ENCODE measurements around the gene ISL2. TPM values are rescaled to one million over a fixed set of nuclear protein-coding genes. Genes with fewer than 3 reads are reported as not detected.
A peak's percentile ranks its signal among the peaks of the same experiment; 100 is the strongest.

ISL2 gene
- total and polyA plus RNA-seq, 4 donors, result 0.22 to 0.86 (median 0.38) TPM; not detected in 1

DNA sequence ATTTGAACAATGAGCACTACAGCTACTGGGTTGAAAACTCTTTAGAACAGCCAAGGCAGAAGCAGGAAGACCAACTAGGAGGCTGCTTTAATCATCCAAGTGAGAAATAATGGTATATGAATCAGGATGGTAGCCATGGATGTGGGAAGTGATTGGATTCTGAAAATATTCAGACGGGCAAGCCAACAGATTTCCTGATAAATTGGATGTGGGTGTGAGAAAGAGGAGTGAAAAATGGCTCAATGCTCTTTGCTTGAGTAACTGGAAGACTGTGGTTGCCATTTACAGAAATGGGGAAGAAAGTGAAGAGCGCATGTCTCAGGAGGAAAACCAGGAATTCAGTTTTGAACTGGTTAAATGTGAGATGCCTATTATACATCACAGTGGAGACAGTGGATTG, 50.4 kb downstream of the ISL2 start:
- Histone ChIP-seq H3K4me1 (ENCODE audit: control insufficient read depth in 5 of 5, insufficient read depth in 5 of 5, low read length in 5 of 5) (no peaks in the 10 kb centered on the region), H3K9me3 (ENCODE audit: control insufficient read depth in 4 of 4, insufficient read depth in 3 of 4, low read length in 3 of 4) (no peaks in the 10 kb centered on the region), H3K27me3 (ENCODE audit: control insufficient read depth in 3 of 3, insufficient read depth in 3 of 3, low read length in 2 of 3) (no peaks in the 10 kb centered on the region), H3K36me3 (ENCODE audit: control insufficient read depth in 4 of 4, insufficient read depth in 4 of 4, low read length in 4 of 4) (peaks cover 0 to 3% (median 0%) of the 10 kb centered on the region in 4 donors), H3K4me3 (no peak overlapping the region), H3K9ac (ENCODE audit: insufficient read depth in 1 of 2, low read length in 2 of 2) (no peak overlapping the region), H3K27ac (ENCODE audit: low read depth in 1 of 2, low read length in 1 of 2) (no peak overlapping the region)
- TF ChIP-seq, protein P1, sequence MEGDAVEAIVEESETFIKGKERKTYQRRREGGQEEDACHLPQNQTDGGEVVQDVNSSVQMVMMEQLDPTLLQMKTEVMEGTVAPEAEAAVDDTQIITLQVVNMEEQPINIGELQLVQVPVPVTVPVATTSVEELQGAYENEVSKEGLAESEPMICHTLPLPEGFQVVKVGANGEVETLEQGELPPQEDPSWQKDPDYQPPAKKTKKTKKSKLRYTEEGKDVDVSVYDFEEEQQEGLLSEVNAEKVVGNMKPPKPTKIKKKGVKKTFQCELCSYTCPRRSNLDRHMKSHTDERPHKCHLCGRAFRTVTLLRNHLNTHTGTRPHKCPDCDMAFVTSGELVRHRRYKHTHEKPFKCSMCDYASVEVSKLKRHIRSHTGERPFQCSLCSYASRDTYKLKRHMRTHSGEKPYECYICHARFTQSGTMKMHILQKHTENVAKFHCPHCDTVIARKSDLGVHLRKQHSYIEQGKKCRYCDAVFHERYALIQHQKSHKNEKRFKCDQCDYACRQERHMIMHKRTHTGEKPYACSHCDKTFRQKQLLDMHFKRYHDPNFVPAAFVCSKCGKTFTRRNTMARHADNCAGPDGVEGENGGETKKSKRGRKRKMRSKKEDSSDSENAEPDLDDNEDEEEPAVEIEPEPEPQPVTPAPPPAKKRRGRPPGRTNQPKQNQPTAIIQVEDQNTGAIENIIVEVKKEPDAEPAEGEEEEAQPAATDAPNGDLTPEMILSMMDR (IDR thresholded peaks at IDR 0.05; ENCODE audit: control extremely low read depth, extremely low read depth), result no peak
- ATAC-seq (ENCODE audit: insufficient read depth, low FRiP score), result no peak
- 83 to 85% methylated on average over 2 of the region's 2 CpGs for WGBS, 2 donors
- no peak for DNase-seq

DNA sequence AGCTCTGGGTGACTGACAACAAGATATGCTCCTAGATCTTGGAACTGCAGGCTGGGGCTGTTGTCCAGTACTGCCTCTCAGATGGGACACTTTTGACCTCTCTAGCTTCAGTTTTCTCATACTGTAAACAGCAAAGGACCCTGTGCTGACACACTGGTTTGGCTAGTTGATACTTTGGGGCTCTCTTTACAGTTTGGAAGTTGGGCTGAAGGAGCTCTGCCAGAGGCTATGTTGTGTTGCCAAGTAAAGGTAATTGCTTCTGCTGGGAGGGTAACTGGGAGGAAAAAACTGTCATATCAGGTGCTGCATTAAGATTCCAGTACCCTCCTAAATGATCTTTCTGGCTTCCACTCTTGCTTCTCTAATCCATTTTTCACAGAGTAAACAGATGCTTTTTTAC, 54.0 kb downstream of the ISL2 start:
- no peak for DNase-seq
- no peak overlapping the region for H3K4me3 ChIP-seq
- peaks cover 0 to 2% (median 0%) of the 10 kb centered on the region in 5 donors for H3K4me1 ChIP-seq (ENCODE audit: control insufficient read depth in 5 of 5, insufficient read depth in 5 of 5, low read length in 5 of 5)
- no peak overlapping the region for H3K9ac ChIP-seq (ENCODE audit: insufficient read depth in 1 of 2, low read length in 2 of 2)
- no peaks in the 10 kb centered on the region for H3K9me3 ChIP-seq (ENCODE audit: control insufficient read depth in 4 of 4, insufficient read depth in 3 of 4, low read length in 3 of 4)
- TF ChIP-seq, protein P1 (IDR thresholded peaks at IDR 0.05; ENCODE audit: control extremely low read depth, extremely low read depth), result no peak
- no peaks in the 10 kb centered on the region for H3K36me3 ChIP-seq (ENCODE audit: control insufficient read depth in 4 of 4, insufficient read depth in 4 of 4, low read length in 4 of 4)
- no peak for ATAC-seq (ENCODE audit: insufficient read depth, low FRiP score)
- no peak overlapping the region for H3K27ac ChIP-seq (ENCODE audit: low read depth in 1 of 2, low read length in 1 of 2)
- H3K27me3 ChIP-seq (ENCODE audit: control insufficient read depth in 3 of 3, insufficient read depth in 3 of 3, low read length in 2 of 3), result no peaks in the 10 kb centered on the region

DNA sequence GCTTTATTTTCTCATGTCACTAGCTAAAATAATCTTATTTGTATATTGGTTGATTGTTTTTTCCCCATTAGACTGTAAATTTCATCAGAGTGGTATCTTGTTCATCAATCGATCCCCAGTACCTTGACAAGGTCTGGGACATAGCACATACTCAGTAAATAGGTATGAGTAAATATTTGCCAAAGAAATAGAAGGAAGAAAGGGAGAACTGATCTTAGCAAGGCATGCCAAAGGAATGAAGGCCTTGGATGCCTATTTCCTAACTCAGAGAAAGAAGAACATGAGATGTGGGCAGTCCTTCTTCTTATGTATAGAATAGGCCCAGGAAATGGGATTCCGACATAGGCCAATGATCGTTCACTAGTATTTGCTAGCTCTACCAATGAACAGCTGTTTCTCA, 54.7 kb downstream of the ISL2 start:
- H3K9ac ChIP-seq (ENCODE audit: insufficient read depth in 1 of 2, low read length in 2 of 2), result no peak overlapping the region
- TF ChIP-seq, protein P1 (IDR thresholded peaks at IDR 0.05; ENCODE audit: control extremely low read depth, extremely low read depth), result no peak
- WGBS, 2 donors, result 89 to 99% methylated on average over 3 of the region's 3 CpGs
- H3K27me3 ChIP-seq (ENCODE audit: control insufficient read depth in 3 of 3, insufficient read depth in 3 of 3, low read length in 2 of 3), result no peaks in the 10 kb centered on the region
- no peaks in the 10 kb centered on the region for H3K9me3 ChIP-seq (ENCODE audit: control insufficient read depth in 4 of 4, insufficient read depth in 3 of 4, low read length in 3 of 4)
- peaks cover 0 to 2% (median 0%) of the 10 kb centered on the region in 5 donors for H3K4me1 ChIP-seq (ENCODE audit: control insufficient read depth in 5 of 5, insufficient read depth in 5 of 5, low read length in 5 of 5)
- ATAC-seq (ENCODE audit: insufficient read depth, low FRiP score), result no peak
- no peaks in the 10 kb centered on the region for H3K36me3 ChIP-seq (ENCODE audit: control insufficient read depth in 4 of 4, insufficient read depth in 4 of 4, low read length in 4 of 4)
- H3K4me3 ChIP-seq, result no peak overlapping the region
- H3K27ac ChIP-seq (ENCODE audit: low read depth in 1 of 2, low read length in 1 of 2), result no peak overlapping the region
- DNase-seq, result no peak

DNA sequence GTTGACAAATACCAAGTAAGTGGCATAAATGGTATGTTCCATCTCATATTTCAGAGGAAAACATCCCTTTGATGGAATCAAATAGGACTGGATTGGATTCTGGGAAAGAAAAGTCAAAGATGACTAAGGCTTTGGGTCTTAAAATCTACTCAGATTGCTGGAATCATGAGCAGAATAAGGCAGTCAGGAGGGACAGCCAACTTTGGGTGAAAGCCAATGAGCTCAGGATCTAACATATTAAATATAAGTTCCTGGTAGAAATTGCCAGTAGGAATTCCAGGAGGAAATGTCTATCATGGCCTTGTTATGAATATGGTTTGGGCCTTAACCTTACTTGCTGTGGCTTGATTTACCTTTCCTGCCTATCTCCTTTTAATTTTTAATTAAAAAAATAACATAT, 55.3 kb downstream of the ISL2 start:
- Histone ChIP-seq H3K4me3 (no peak overlapping the region), H3K27me3 (ENCODE audit: control insufficient read depth in 3 of 3, insufficient read depth in 3 of 3, low read length in 2 of 3) (no peaks in the 10 kb centered on the region), H3K36me3 (ENCODE audit: control insufficient read depth in 4 of 4, insufficient read depth in 4 of 4, low read length in 4 of 4) (no peaks in the 10 kb centered on the region), H3K9ac (ENCODE audit: insufficient read depth in 1 of 2, low read length in 2 of 2) (no peak overlapping the region), H3K4me1 (ENCODE audit: control insufficient read depth in 5 of 5, insufficient read depth in 5 of 5, low read length in 5 of 5) (peaks cover 0 to 2% (median 0%) of the 10 kb centered on the region in 5 donors), H3K27ac (ENCODE audit: low read depth in 1 of 2, low read length in 1 of 2) (no peak overlapping the region), H3K9me3 (ENCODE audit: control insufficient read depth in 4 of 4, insufficient read depth in 3 of 4, low read length in 3 of 4) (no peaks in the 10 kb centered on the region)
- TF ChIP-seq, protein P1 (IDR thresholded peaks at IDR 0.05; ENCODE audit: control extremely low read depth, extremely low read depth), result no peak
- ATAC-seq (ENCODE audit: insufficient read depth, low FRiP score) (no peak), DNase-seq (peak in 1 of 3 donors; percentile 27)

Data from lung (tissue), 12 donors.